HCEC 1CT (cell line): ENCODE results near the gene GAGE13.
"Not testable (repeated sequence)": the region's sequence is repeated elsewhere in the genome, so short reads cannot be mapped to it uniquely, and the experiment has no call there.

Experiments
- DNase-seq: peaks from one replicate; pipeline ENCODE4 v3.0.0-alpha.2; 2017

The GAGE13 gene

DNA sequence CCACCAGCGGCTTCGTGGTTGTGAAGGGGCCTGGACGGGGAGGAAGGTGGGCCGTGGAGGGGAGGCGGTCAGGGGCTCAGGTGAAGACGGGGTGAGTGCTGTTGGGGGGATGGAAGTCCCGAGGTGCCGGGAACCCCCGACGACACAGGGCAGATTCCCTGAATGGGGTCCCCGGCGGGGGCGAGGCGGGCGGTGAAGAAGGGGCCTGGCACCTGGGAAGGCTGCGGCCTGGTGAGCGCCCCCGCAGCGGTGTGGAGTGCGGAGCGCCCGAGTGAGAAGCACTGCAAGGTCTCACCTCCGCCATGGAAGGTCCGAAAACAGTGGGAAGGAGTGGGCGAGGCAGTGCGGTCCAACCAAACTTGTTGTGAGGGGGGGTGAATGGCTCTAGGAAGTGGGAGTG, 459 bp downstream of the GAGE13 start:
- not testable (repeated sequence) for DNase-seq

GRCh38 chrX:49341449-49341848, 10.1 kb downstream of the GAGE13 start:
- DNase-seq = not testable (repeated sequence)

DNA sequence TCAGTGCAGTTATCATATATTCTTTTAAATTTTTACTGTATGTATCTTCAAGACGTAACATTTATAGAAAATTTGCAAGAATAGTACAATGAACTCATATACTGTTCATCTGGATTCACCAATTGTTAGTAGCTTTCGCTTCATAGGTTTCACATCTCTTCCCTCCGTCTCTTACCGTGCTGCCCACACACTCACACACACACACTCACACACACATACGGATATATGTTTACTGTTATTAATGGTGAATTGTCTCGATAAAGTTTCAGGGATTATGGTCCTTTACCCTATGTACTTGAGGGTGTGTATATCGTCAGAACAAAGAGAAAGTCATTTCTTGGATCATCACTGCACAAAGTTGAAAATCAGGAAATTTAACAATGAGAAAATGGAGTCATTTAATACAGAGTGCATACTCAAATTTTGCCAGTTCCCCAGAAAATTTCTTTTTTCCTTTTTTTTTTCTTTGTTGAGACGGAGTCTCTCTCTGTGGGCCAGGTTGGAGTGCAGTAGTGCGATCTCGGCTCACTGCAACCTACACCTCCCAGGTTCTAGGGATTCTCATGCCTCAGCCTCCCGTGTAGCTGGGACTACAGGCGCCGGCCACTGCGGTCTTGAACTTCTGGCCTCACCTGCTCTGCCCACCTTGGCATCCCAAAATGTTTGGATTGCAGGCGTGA, 13.3 kb downstream of the GAGE13 start:
- not testable (repeated sequence) for DNase-seq

- DNase-seq = not testable (repeated sequence)
Measured at GRCh38 chrX:49345402-49345801, 14.0 kb downstream of the GAGE13 start.

DNA sequence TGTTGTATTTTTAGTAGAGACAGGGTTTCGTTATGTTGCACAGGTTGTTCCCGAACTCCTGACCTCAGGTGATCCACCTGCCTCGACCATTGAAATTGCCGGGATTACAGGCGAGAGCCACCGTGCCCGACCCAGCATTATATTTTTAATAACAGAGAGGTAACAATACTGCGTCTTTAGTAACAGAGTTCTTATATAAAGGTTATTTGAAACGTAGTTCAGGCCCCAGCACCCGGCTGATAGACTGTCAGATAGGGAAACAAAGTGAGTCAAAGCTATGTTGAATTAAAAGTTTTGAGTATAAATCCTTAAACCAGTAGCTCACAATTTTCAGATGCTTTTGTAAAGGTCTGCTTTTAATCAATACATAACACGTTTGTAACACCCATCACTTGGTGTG, 14.8 kb downstream of the GAGE13 start:
- DNase-seq = not testable (repeated sequence)
